HG03103 (cell line): ENCODE results near the gene EEF1A2.
"Not testable (repeated sequence)": the region's sequence is repeated elsewhere in the genome, so short reads cannot be mapped to it uniquely, and the experiment has no call there.

Experiments
- ATAC-seq: cut with Tn5 transposase; IDR thresholded peaks from one replicate; pipeline ENCODE4 v1.9.1; 2021; ENCODE audit warnings: low read depth; ENCODE audit not compliant: unreplicated experiment

EEF1A2 gene

DNA sequence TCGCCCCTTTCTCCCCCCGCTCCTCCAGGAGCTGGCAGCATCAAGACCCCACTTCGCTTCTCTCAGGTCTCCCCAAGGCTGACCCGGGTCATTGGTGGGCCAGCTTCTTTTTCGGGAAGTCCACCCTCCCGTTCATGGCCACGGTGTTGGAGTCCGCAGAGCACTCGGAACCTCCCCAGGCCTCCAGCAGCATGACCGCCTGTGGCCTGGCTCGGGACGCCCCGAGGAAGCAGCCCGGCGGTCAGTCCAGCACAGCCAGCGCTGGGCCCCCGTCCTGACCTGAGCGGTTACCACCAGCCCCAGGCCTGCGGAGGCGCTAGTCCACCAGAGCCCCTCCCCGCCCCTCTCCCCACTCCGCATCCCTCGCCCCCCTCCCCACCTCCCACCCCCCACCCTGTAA is 22.7 kb upstream of the EEF1A2 start:
- no peak for ATAC-seq

GRCh38 chr20:63520934-63521601 is 22.2 kb upstream of the EEF1A2 start:
- peak; percentile 37 for ATAC-seq

DNA sequence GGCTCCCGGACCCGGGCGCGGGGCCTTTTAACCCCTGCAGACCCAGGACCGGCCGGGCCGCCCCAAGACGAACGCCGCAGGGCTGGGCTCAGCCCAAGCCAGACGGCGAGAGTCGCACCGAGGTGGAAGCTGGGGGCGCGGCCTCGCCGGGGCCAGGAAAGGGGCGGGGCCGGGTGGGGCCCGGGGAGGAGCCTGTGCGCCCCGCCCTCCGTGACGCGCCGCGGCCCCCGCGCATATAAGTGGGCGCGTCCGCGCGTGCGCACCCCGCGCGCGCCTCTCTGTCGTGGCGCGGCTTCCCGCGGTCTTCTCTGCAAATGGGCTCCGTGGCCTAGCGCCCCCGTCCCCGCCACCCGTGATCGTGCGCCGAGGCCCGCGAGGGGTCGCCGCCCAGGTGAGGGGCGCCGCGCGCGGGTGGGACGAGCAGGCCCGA is 21.6 kb upstream of the EEF1A2 start, which contains the start of gene PPDPF:
TSS of gene PPDPF (plus strand) at position 262 of the 430 bp plus-strand sequence. CDS start 544 bp downstream, outside the sequence.
- ATAC-seq, result peak; percentile 54

DNA sequence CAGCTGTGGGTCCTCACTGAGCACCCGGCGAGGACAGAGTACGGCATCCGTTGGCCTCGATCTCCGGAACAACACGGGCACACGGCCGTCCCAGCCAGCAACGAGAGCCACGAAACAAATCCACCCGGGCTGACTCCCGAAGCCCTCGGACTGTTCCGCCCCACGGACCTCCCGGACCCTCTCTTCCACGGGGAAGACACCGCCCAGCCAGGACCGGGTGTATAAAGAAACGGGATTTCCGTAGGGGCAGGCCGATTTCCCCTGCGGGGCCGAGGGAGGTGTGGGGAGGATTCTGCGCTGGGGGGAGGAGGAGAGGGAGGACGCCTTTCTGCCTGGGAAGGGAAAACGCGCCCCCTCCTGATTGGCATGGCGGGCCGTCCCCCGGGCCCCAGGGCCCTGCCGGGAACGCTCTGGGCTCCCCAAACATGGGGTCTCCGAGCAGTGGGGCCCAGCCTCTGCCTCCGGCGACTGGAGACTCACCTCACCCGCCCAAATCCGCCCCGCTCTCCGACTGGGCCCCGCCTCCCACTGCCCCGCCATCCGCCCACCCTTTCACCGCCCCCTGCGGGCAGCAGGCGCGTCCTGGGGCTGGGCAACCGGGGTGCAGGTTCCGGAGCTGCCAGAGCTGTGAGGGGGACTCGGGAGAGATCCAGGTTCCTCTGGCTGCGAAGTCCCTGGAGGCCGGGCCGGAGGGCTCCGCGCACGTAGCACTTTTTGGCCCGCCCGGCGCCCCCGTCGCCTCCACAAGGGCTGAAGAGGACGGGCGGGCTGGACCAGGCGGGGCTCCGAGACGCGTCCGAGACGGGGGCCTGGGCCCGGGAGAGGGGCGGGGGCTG is 21.0 kb upstream of the EEF1A2 start:
- peak; percentile 35 for ATAC-seq

GRCh38 chr20:63518946-63519667 is 20.2 kb upstream of the EEF1A2 start:
- ATAC-seq, result no peak

DNA sequence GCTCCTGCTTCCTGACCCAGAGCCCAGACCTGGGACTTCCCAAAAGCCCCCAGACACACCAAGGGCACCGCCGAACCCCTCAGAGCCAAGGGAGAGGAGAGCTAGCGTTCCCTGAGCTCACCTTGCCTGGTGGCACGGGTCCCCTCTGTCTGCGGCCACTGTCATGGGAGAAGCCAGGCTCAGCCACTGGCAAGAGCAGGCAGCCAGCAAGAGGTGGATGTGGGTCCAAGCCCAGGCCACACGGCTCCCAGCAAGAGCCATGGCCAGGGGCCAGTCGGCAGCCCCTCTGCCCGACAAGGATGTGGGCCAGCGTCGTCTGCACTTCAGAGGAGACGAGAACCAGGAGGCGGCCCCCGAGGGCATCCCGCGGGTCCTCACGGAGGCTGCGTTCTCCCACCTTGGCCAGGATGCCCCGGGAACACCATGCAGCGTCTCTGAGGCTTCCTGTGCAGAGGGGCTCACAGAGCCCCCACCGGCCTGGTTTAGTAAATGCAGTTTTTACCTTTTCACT is 19.5 kb upstream of the EEF1A2 start:
- ATAC-seq, result no peak

- ATAC-seq, result no peak
Observed at GRCh38 chr20:63517376-63518309, 18.8 kb upstream of the EEF1A2 start.

DNA sequence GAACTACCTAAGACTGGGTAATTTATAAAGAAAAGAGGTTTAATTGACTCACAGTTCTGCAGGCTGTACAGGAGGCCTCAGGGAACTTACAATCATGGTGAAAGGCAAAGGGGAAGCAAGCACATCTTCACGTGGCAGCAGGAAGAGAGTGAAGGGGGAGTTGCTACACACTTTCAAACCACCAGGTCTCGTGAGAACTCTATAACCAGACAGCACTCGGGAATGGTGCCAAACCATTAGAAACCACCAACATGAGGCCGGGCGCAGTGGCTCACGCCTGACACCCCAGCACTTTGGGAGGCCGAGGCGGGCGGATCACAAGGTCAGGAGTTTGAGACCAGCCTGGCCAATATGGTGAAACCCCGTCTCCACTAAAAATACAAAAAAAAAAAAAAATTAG is 15.6 kb upstream of the EEF1A2 start:
- ATAC-seq, result not testable (repeated sequence)

- ATAC-seq, result no peak
Observed at GRCh38 chr20:63513207-63513606, 14.3 kb upstream of the EEF1A2 start.

DNA sequence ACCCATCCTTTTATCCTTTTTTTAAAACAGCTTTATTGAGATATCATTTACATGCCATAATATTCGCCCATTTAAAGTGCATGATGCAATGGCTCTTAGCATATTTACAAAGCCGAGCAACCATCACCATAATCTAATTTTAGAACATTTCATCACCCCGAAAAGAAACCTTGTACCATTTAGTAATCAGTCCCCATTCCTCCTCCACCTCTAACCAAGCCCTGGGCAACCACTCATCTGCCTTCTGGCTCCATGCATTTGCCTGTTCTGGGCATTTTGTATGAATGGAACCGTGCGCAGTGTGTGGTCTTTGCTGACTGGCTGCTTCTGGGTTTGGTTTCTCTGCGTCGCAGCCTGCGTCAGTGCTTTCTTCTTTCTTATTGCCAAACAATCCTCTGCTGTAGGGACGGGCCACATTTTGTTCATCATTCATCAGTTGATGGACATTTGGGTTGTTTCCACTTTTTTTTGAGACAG is 10.2 kb upstream of the EEF1A2 start:
- no peak for ATAC-seq

- no peak for ATAC-seq
Observed at GRCh38 chr20:63508072-63508768, 9.3 kb upstream of the EEF1A2 start.

GRCh38 chr20:63507083-63507743 is 8.3 kb upstream of the EEF1A2 start:
- ATAC-seq, result no peak

DNA sequence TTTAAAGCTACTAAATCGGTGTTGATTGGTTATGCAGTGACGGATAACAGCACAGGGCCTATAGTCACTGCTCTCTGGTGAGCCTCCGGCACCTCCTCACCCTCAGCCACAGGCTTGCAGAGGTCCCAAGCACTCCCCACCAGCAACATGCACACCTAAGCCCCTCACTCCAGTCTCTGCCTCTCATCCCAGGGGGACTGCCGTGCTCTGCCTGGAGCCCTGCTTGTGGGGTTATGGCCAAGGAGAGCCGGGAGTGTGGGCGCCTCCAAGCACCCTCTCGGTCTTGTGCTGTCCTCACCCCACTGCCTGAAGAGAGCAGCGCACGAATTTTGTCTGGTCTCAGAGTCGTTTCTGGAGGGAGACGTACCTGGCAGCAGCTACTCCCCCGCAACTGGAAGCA is 6.8 kb upstream of the EEF1A2 start:
- no peak for ATAC-seq

- no peak for ATAC-seq
Observed at GRCh38 chr20:63505281-63505680, 6.4 kb upstream of the EEF1A2 start.

DNA sequence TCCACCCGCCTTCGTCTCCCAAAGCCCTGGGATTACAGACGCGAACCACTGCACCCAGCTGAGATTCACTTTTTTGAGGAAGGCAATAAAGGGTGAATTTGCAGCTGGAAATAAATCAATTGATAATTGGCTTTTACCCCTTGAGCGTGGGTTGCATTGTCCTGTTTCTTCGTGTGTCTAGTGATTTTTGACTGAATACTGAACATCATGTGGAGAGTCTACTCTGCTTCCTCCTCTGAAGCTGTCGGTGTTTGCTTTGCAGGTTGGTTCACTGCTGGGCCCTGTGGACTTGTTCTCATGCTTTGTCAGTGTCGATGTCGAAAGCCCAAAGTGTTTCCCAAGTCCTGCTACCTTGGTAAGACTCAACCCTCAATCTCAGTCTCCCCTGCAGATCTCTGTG is 5.8 kb upstream of the EEF1A2 start:
- ATAC-seq, result no peak

- ATAC-seq, result no peak
Observed at GRCh38 chr20:63503524-63503923, 4.6 kb upstream of the EEF1A2 start.

GRCh38 chr20:63502671-63503172 is 3.8 kb upstream of the EEF1A2 start:
- no peak for ATAC-seq
